GM10248 (cell line): Measurements from ENCODE around the gene HDAC9.
A peak's percentile ranks its signal among the peaks of the same experiment; 100 is the strongest.

ENCODE experiments used
- CTCF ChIA-PET: fragments of 300-600 bp; sonication (Branson Sonifier 250); formaldehyde crosslinking; extraction: SDS; loops from one replicate; lab custom pipeline; 2021; ENCODE audit warnings: antibody characterized with exemption; lab: Yijun Ruan, JAX
- POLR2A ChIA-PET: fragments of 350-650 bp; sonication (Branson Sonifier 250); formaldehyde crosslinking; extraction: SDS; loops from one replicate; lab custom pipeline; 2020; ENCODE audit warnings: antibody characterized with exemption; lab: Yijun Ruan, JAX
- DNase-seq: peaks from one replicate; pipeline ENCODE4 v3.0.0; 2012; ENCODE audit errors: extremely low spot score
- CTCF ChIP-seq: IDR thresholded peaks from 2 replicates; pipeline ENCODE4 v1.5.1; 2012; ENCODE audit warnings: mild to moderate bottlenecking, low read depth; ENCODE audit errors: extremely low read depth, missing control alignments, control extremely low read depth

The HDAC9 gene

GRCh38 chr7:18866359-18867036 is 370.9 kb downstream of the HDAC9 start:
- ChIA-PET POLR2A (no interaction called here), CTCF (no interaction called here)
- no peak for TF ChIP-seq CTCF
- DNase-seq = peak; percentile 16

GRCh38 chr7:18872344-18872743 is 376.8 kb downstream of the HDAC9 start:
- no peak for DNase-seq
- ChIA-PET POLR2A (no interaction called here), CTCF (no interaction called here)
- TF ChIP-seq CTCF = no peak

- ChIA-PET POLR2A (no interaction called here), CTCF (no interaction called here)
- no peak for DNase-seq
- TF ChIP-seq CTCF = no peak
Measured at GRCh38 chr7:18873734-18874336, 378.3 kb downstream of the HDAC9 start.

- no peak for TF ChIP-seq CTCF
- DNase-seq = no peak
- POLR2A ChIA-PET = no interaction called here
- CTCF ChIA-PET = no interaction called here
Measured at GRCh38 chr7:18874880-18875279, 379.3 kb downstream of the HDAC9 start.

- DNase-seq = no peak
- POLR2A ChIA-PET = no interaction called here
- CTCF ChIA-PET = no interaction called here
- no peak for TF ChIP-seq CTCF
Measured at GRCh38 chr7:18877874-18878273, 382.3 kb downstream of the HDAC9 start.

- POLR2A ChIA-PET = no interaction called here
- no peak for TF ChIP-seq CTCF
- no peak for DNase-seq
- CTCF ChIA-PET = interaction anchor here (0.9 kb wide), 1 partner anchor 563 kb away, joined by 3 read pairs; no protein-coding TSS in a partner anchor
Measured at GRCh38 chr7:18886832-18887231, 391.3 kb downstream of the HDAC9 start.

- ChIA-PET CTCF (interaction anchor here (1.2 to 1.5 kb wide), 2 partner anchors 10 to 26 kb away, joined by 3 to 4 read pairs; no protein-coding TSS in a partner anchor), POLR2A (no interaction called here)
- DNase-seq = no peak
- no peak for TF ChIP-seq CTCF
Measured at GRCh38 chr7:18889436-18889835, 393.9 kb downstream of the HDAC9 start.
